WTC11 (cell line): Measurements from ENCODE around the gene C17orf100. TPM values are rescaled to one million over a fixed set of nuclear protein-coding genes. Genes with fewer than 3 reads are reported as not detected.

Experiments used
- CDX4 ChIP-seq: fragments of 250-450 bp; sonication (Bioruptor Pico); IDR thresholded peaks from 2 replicates; pipeline ENCODE4 v1.9.0; 2021; ENCODE audit warnings: moderate library complexity, mild to moderate bottlenecking, inconsistent platforms, borderline replicate concordance
- CREM ChIP-seq: sonication (generic); formaldehyde crosslinking; IDR thresholded peaks from 2 replicates; pipeline ENCODE4 v1.8.1; 2022; ENCODE audit warnings: mild to moderate bottlenecking, missing genetic modification reagents, moderate library complexity
- FOXP1 ChIP-seq: sonication (generic); formaldehyde crosslinking; IDR thresholded peaks from 2 replicates; pipeline ENCODE4 v1.8.0; 2022; ENCODE audit warnings: missing genetic modification reagents, mild to moderate bottlenecking, moderate library complexity, borderline replicate concordance
- GABPB1 ChIP-seq: sonication (generic); formaldehyde crosslinking; IDR thresholded peaks from 2 replicates; pipeline ENCODE4 v1.8.1; 2023; ENCODE audit warnings: mild to moderate bottlenecking, missing genetic modification reagents
- HMGXB4 ChIP-seq: sonication (generic); formaldehyde crosslinking; IDR thresholded peaks from 2 replicates; pipeline ENCODE4 v1.8.1; 2023; ENCODE audit warnings: mild to moderate bottlenecking, moderate library complexity, missing genetic modification reagents
- IRF1 ChIP-seq: sonication (generic); formaldehyde crosslinking; IDR thresholded peaks from 2 replicates; pipeline ENCODE4 v1.8.0; 2023; ENCODE audit warnings: missing genetic modification reagents
- NFATC4 ChIP-seq: fragments of 250-450 bp; sonication (Bioruptor Pico); IDR thresholded peaks from 2 replicates; pipeline ENCODE4 v1.9.0; 2021; ENCODE audit warnings: mild to moderate bottlenecking
- RELA ChIP-seq: sonication (generic); formaldehyde crosslinking; IDR thresholded peaks from 2 replicates; pipeline ENCODE4 v1.8.1; 2022; ENCODE audit warnings: missing genetic modification reagents, mild to moderate bottlenecking, borderline replicate concordance
- STAT6 ChIP-seq: sonication (generic); formaldehyde crosslinking; conservative IDR thresholded peaks from 2 replicates; pipeline ENCODE4 v1.8.1; 2023; ENCODE audit warnings: mild to moderate bottlenecking, low read depth, missing genetic modification reagents, moderate library complexity
- TEAD1 ChIP-seq: sonication (generic); formaldehyde crosslinking; IDR thresholded peaks from 2 replicates; pipeline ENCODE4 v1.8.0; 2022; ENCODE audit warnings: mild to moderate bottlenecking, missing genetic modification reagents
- TP53 ChIP-seq: sonication (generic); formaldehyde crosslinking; IDR thresholded peaks from 2 replicates; pipeline ENCODE4 v1.8.1; 2023; ENCODE audit warnings: mild to moderate bottlenecking, missing genetic modification reagents
- USF2 ChIP-seq: sonication (generic); formaldehyde crosslinking; IDR thresholded peaks from 2 replicates; pipeline ENCODE4 v1.8.1; 2023; ENCODE audit warnings: mild to moderate bottlenecking, missing genetic modification reagents, moderate library complexity
- ZBTB21 ChIP-seq: sonication (generic); formaldehyde crosslinking; IDR thresholded peaks from 2 replicates; pipeline ENCODE4 v1.8.1; 2023; ENCODE audit warnings: mild to moderate bottlenecking, missing genetic modification reagents, borderline replicate concordance
- ZNF219 ChIP-seq: sonication (generic); formaldehyde crosslinking; IDR thresholded peaks from 2 replicates; pipeline ENCODE4 v1.8.0; 2023; ENCODE audit warnings: missing genetic modification reagents, mild to moderate bottlenecking, borderline replicate concordance
- ZNF232 ChIP-seq: sonication (generic); formaldehyde crosslinking; IDR thresholded peaks from 2 replicates; pipeline ENCODE4 v1.8.0; 2022; ENCODE audit warnings: mild to moderate bottlenecking, missing genetic modification reagents
- ZNF423 ChIP-seq: fragments of 250-450 bp; sonication (Bioruptor Pico); IDR thresholded peaks from 2 replicates; pipeline ENCODE4 v2.1.2; 2022; ENCODE audit warnings: mild to moderate bottlenecking, moderate library complexity
- total RNA-seq: library from RNA; stranded (reverse); gene quantifications from 3 replicates; pipeline ENCODE4 v1.2.3, GENCODE V29; 2021
- TF ChIP-seq, protein P1 (sequence below): sonication (generic); formaldehyde crosslinking; IDR thresholded peaks from 2 replicates; pipeline ENCODE4 v1.8.1; 2023; ENCODE audit warnings: mild to moderate bottlenecking, missing genetic modification reagents
- TF ChIP-seq, protein P2 (sequence below): sonication (generic); formaldehyde crosslinking; IDR thresholded peaks from 2 replicates; pipeline ENCODE4 v1.8.1; 2022; ENCODE audit warnings: mild to moderate bottlenecking, moderate library complexity, missing genetic modification reagents
- TF ChIP-seq, protein P3 (sequence below): sonication (generic); formaldehyde crosslinking; IDR thresholded peaks from 2 replicates; pipeline ENCODE4 v1.8.0; 2023; ENCODE audit warnings: missing genetic modification reagents, mild to moderate bottlenecking, borderline replicate concordance

C17orf100 gene
- total RNA-seq, 1 experiment from 2014 or later: 2.7 TPM

- TF ChIP-seq ZNF423 (no peak), ZNF219 (CRISPR knock-in tag) (no peak), GABPB1 (CRISPR knock-in tag) (peak; percentile 70), HMGXB4 (CRISPR knock-in tag) (no peak), ZBTB21 (CRISPR knock-in tag) (peak; percentile 80), IRF1 (CRISPR knock-in tag) (peak; percentile 84; the same call in 1 of the 2 replicates), CREM (CRISPR knock-in tag) (no peak), TP53 (CRISPR knock-in tag) (peak; percentile 88; the same call in 1 of the 2 replicates), STAT6 (CRISPR knock-in tag) (0 out of 2 replicates have a peak, but pooled peaks have one; percentile 67), CDX4 (CRISPR knock-in tag) (no peak), USF2 (CRISPR knock-in tag) (no peak), ZNF232 (CRISPR knock-in tag) (0 out of 2 replicates have a peak, but pooled peaks have one; percentile 16), RELA (CRISPR knock-in tag) (peak; percentile 52; the same call in 1 of the 2 replicates), TEAD1 (peak; percentile 53; the same call in 1 of the 2 replicates), NFATC4 (CRISPR knock-in tag) (0 out of 2 replicates have a peak, but pooled peaks have one; percentile 19), FOXP1 (CRISPR knock-in tag) (peak; percentile 70)
- TF ChIP-seq, protein P1, sequence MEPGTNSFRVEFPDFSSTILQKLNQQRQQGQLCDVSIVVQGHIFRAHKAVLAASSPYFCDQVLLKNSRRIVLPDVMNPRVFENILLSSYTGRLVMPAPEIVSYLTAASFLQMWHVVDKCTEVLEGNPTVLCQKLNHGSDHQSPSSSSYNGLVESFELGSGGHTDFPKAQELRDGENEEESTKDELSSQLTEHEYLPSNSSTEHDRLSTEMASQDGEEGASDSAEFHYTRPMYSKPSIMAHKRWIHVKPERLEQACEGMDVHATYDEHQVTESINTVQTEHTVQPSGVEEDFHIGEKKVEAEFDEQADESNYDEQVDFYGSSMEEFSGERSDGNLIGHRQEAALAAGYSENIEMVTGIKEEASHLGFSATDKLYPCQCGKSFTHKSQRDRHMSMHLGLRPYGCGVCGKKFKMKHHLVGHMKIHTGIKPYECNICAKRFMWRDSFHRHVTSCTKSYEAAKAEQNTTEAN (CRISPR knock-in tag): peak; percentile 59; the same call in 1 of the 2 replicates
- TF ChIP-seq, protein P2, sequence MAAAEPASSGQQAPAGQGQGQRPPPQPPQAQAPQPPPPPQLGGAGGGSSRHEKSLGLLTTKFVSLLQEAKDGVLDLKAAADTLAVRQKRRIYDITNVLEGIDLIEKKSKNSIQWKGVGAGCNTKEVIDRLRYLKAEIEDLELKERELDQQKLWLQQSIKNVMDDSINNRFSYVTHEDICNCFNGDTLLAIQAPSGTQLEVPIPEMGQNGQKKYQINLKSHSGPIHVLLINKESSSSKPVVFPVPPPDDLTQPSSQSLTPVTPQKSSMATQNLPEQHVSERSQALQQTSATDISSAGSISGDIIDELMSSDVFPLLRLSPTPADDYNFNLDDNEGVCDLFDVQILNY (CRISPR knock-in tag): 0 out of 2 replicates have a peak, but pooled peaks have one; percentile 51
- TF ChIP-seq, protein P3, sequence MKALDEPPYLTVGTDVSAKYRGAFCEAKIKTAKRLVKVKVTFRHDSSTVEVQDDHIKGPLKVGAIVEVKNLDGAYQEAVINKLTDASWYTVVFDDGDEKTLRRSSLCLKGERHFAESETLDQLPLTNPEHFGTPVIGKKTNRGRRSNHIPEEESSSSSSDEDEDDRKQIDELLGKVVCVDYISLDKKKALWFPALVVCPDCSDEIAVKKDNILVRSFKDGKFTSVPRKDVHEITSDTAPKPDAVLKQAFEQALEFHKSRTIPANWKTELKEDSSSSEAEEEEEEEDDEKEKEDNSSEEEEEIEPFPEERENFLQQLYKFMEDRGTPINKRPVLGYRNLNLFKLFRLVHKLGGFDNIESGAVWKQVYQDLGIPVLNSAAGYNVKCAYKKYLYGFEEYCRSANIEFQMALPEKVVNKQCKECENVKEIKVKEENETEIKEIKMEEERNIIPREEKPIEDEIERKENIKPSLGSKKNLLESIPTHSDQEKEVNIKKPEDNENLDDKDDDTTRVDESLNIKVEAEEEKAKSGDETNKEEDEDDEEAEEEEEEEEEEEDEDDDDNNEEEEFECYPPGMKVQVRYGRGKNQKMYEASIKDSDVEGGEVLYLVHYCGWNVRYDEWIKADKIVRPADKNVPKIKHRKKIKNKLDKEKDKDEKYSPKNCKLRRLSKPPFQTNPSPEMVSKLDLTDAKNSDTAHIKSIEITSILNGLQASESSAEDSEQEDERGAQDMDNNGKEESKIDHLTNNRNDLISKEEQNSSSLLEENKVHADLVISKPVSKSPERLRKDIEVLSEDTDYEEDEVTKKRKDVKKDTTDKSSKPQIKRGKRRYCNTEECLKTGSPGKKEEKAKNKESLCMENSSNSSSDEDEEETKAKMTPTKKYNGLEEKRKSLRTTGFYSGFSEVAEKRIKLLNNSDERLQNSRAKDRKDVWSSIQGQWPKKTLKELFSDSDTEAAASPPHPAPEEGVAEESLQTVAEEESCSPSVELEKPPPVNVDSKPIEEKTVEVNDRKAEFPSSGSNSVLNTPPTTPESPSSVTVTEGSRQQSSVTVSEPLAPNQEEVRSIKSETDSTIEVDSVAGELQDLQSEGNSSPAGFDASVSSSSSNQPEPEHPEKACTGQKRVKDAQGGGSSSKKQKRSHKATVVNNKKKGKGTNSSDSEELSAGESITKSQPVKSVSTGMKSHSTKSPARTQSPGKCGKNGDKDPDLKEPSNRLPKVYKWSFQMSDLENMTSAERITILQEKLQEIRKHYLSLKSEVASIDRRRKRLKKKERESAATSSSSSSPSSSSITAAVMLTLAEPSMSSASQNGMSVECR (CRISPR knock-in tag): peak; percentile 26; the same call in 1 of the 2 replicates
Observed at GRCh38 chr17:6640536-6641246, 10.9 kb upstream of the C17orf100 start, which contains the start of the genes KIAA0753 and TXNDC17 (continued).
